Activated B cell treated with CpG ODN at 0.5 μM for 24 hours (primary cell): Measurements from ENCODE around the gene LMAN1. TPM values are rescaled to one million over a fixed set of nuclear protein-coding genes. Genes with fewer than 3 reads are reported as not detected.
A peak's percentile ranks its signal among the peaks of the same experiment; 100 is the strongest.

Source experiments
- ATAC-seq: fragments of 200-7000 bp; cut with Tn5 transposase; one replicate; pipeline ENCODE4 v1.10.0; 2021; ENCODE audit warnings: low read depth, mild to moderate bottlenecking, moderate library complexity
- CTCF ChIA-PET: fragments of 350-600 bp; sonication (Branson Sonifier 250); formaldehyde crosslinking; loops from one replicate; lab custom pipeline; 2021; ENCODE audit warnings: antibody characterized with exemption; lab: Charles Lee
- POLR2A ChIA-PET: fragments of 350-600 bp; sonication (Branson Sonifier 250); formaldehyde crosslinking; loops from one replicate; lab custom pipeline; 2021; ENCODE audit warnings: antibody characterized with exemption; lab: Charles Lee
- DNase-seq: peaks from one replicate; pipeline ENCODE4 v3.0.0; 2022
- H3K27ac Mint-ChIP-seq: one replicate; pipeline ENCODE4 v1.8.0; 2020; ENCODE audit warnings: mixed read lengths
- H3K27me3 Mint-ChIP-seq: one replicate; pipeline ENCODE4 v1.8.0; 2021; ENCODE audit warnings: mixed read lengths
- H3K36me3 Mint-ChIP-seq: one replicate; pipeline ENCODE4 v1.8.0; 2021; ENCODE audit warnings: low read depth, mixed read lengths
- H3K4me1 Mint-ChIP-seq: one replicate; pipeline ENCODE4 v1.8.0; 2021; ENCODE audit warnings: mixed read lengths
- H3K4me3 Mint-ChIP-seq: one replicate; pipeline ENCODE4 v1.8.0; 2020; ENCODE audit warnings: mild to moderate bottlenecking, mixed read lengths
- H3K9me3 Mint-ChIP-seq: one replicate; pipeline ENCODE4 v1.8.0; 2020; ENCODE audit warnings: mixed read lengths
- intact Hi-C: fragments of 100-400 bp; cut with micrococcal nuclease; formaldehyde crosslinking; loops from one replicate; pipeline ENCODE4 v1.15.1; 2024
- total RNA-seq: library from RNA; stranded (reverse); gene quantifications from 2 replicates; pipeline ENCODE4 v1.2.3, GENCODE V29; 2022
- TF ChIP-seq, protein P1 (sequence below): fragments of 200-600 bp; IDR thresholded peaks from one replicate; pipeline ENCODE4 v1.8.0; 2022; ENCODE audit warnings: antibody characterized with exemption, mild to moderate bottlenecking

The LMAN1 gene, protein sequence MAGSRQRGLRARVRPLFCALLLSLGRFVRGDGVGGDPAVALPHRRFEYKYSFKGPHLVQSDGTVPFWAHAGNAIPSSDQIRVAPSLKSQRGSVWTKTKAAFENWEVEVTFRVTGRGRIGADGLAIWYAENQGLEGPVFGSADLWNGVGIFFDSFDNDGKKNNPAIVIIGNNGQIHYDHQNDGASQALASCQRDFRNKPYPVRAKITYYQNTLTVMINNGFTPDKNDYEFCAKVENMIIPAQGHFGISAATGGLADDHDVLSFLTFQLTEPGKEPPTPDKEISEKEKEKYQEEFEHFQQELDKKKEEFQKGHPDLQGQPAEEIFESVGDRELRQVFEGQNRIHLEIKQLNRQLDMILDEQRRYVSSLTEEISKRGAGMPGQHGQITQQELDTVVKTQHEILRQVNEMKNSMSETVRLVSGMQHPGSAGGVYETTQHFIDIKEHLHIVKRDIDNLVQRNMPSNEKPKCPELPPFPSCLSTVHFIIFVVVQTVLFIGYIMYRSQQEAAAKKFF
- 33.5 and 40.3 TPM in 2 replicates for total RNA-seq

DNA sequence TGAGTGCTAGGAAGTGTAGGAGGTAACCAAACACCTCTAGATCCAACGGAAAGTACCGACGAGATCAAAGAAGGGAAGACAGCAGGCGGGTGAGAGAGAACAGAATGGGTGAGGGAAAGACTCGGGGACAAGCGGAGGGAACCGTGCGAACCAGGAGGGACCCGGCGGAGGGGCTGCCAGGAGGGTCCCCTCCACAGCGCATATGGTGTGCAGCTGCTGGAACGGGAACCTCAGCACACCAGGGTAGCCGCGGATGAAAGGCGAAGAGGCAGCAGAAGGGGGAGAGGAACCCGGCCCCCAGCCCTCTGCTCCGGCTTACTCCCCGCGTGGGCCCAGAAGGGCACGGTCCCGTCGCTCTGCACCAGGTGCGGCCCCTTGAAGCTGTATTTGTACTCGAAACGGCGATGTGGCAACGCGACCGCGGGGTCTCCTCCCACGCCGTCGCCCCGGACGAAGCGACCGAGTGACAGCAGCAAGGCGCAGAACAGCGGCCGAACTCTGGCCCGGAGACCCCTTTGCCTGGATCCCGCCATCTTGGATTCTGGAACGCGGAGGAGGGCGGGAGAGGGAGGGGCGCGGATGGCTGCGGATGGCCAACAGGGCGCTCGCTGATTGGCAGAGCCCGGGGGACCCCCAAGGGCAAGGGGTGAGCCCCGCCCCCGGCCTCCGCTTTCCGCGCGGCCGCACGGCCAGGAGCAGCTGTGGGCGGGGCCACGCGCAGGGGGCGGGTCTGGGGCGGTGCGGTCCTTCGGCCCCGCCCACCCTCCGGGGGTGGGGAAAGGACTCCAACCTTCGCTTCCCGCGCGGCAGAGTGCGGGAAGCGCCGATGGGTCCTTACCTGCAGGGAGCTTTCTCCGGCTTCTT is at the start of gene LMAN1:
Gene LMAN1, minus strand, starts transcription at position 554 of the 864 bp plus-strand sequence. Its CDS starts 21 bp downstream, at position 533.
- ChIA-PET POLR2A (interaction anchor here (0.9 kb wide), 1 partner anchor 219 kb away, joined by 3 read pairs; no protein-coding TSS in a partner anchor), CTCF (interaction anchor here (1.2 kb wide), 1 partner anchor 43 kb away, joined by 3 read pairs; no protein-coding TSS in a partner anchor)
- peak; percentile 92 for DNase-seq

DNA sequence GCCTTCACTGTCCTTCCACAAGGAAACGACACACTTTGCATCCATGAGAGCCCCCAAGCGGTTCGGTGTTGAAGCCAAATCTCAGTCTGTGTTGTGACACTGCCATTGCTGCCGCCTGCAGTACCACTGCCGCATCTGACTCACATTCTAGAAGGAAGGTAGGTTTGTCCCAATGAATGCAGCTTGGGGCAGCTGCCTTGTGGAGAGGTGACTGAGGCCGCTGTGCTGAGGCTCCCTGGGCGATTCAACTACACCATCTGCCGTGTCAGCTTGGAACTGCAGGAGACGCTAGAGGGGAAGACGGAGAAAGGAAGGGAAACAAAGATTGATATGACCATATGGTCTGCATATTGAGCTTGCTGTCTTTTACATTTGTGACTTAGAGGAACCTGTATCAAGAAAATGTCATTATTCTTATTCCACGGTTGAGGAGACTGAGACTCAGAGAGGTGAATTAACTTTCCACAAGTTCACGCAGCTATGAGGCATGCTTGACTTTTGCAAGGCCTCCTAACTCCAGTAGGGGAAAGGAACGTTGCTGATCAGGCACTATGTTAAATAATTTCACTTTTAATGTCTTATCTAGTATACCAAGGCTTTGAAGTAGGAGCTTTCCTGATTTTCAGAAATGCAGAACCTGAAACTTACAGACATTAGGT is 43.5 kb upstream of the LMAN1 start:
- ATAC-seq, result peak; percentile 96
- H3K27ac Mint-ChIP-seq, result no peak overlapping the region
- ChIA-PET POLR2A (no interaction called here), CTCF (interaction anchor here (0.7 to 2.8 kb wide), 22 partner anchors 13 to 634 kb away, joined by 3 to 62 read pairs (median 4); partner anchors contain the start of gene LMAN1)
- H3K4me3 Mint-ChIP-seq, result no peak overlapping the region
- H3K36me3 Mint-ChIP-seq, result no peaks in the 10 kb centered on the region
- H3K9me3 Mint-ChIP-seq, result no peaks in the 10 kb centered on the region
- peak; percentile 50 for DNase-seq
- intact Hi-C loops, result loop anchor here (2.0 to 5.0 kb wide), 4 partner anchors 94 to 634 kb away; no protein-coding TSS in a partner anchor
- TF ChIP-seq, protein P1, sequence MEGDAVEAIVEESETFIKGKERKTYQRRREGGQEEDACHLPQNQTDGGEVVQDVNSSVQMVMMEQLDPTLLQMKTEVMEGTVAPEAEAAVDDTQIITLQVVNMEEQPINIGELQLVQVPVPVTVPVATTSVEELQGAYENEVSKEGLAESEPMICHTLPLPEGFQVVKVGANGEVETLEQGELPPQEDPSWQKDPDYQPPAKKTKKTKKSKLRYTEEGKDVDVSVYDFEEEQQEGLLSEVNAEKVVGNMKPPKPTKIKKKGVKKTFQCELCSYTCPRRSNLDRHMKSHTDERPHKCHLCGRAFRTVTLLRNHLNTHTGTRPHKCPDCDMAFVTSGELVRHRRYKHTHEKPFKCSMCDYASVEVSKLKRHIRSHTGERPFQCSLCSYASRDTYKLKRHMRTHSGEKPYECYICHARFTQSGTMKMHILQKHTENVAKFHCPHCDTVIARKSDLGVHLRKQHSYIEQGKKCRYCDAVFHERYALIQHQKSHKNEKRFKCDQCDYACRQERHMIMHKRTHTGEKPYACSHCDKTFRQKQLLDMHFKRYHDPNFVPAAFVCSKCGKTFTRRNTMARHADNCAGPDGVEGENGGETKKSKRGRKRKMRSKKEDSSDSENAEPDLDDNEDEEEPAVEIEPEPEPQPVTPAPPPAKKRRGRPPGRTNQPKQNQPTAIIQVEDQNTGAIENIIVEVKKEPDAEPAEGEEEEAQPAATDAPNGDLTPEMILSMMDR, result no peak
- peaks cover 3% of the 10 kb centered on the region for H3K4me1 Mint-ChIP-seq
- peaks cover 4% of the 10 kb centered on the region for H3K27me3 Mint-ChIP-seq

More for the DNA sequence above, at the start of gene LMAN1:
- TF ChIP-seq, protein P1, result no peak
- Mint-ChIP-seq H3K27me3 (peaks cover 2% of the 10 kb centered on the region), H3K27ac (peak within 1 kb of the TSS; percentile 82), H3K9me3 (no peaks in the 10 kb centered on the region), H3K4me3 (peak within 1 kb of the TSS; percentile 94), H3K36me3 (peaks cover 19% of the 10 kb centered on the region), H3K4me1 (peaks cover 35% of the 10 kb centered on the region)
- peak; percentile 96 for ATAC-seq
- intact Hi-C loops, result loop anchor here (1.0 to 10.0 kb wide), 6 partner anchors 50 to 1774 kb away; partner anchors contain the start of genes FECH, PMAIP1 and SEC11C

DNA sequence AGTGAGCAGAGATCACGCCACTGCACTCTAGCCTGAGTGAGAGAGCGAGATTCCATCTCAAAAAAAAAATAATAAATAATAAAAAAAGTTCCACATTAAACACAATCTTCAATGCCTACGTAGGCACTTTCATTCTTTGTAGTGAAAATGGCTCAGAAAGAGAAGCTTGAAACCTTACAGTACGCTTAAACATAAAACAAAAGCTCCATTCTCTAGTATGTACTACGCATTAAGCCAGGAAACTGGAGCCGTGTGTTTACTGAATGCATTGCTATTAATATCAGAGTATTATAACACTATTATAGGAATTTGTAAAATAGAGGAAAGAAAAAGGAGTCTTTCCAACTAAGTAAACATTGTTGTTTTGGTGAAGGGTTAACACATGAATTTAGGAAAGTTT is 41.3 kb upstream of the LMAN1 start:
- CTCF ChIA-PET, result interaction anchor here (1.2 kb wide), 1 partner anchor 151 kb away, joined by 5 read pairs; no protein-coding TSS in a partner anchor
- no peak overlapping the region for H3K4me3 Mint-ChIP-seq
- H3K4me1 Mint-ChIP-seq, result peaks cover 3% of the 10 kb centered on the region
- TF ChIP-seq, protein P1, result no peak
- peaks cover 12% of the 10 kb centered on the region for H3K27me3 Mint-ChIP-seq
- DNase-seq, result no peak
- no peak overlapping the region for H3K27ac Mint-ChIP-seq
- POLR2A ChIA-PET, result no interaction called here
- intact Hi-C loops, result loop anchor here (5.0 kb wide), 1 partner anchor 618 kb away; no protein-coding TSS in a partner anchor
- no peak for ATAC-seq
- no peaks in the 10 kb centered on the region for H3K36me3 Mint-ChIP-seq
- no peaks in the 10 kb centered on the region for H3K9me3 Mint-ChIP-seq

DNA sequence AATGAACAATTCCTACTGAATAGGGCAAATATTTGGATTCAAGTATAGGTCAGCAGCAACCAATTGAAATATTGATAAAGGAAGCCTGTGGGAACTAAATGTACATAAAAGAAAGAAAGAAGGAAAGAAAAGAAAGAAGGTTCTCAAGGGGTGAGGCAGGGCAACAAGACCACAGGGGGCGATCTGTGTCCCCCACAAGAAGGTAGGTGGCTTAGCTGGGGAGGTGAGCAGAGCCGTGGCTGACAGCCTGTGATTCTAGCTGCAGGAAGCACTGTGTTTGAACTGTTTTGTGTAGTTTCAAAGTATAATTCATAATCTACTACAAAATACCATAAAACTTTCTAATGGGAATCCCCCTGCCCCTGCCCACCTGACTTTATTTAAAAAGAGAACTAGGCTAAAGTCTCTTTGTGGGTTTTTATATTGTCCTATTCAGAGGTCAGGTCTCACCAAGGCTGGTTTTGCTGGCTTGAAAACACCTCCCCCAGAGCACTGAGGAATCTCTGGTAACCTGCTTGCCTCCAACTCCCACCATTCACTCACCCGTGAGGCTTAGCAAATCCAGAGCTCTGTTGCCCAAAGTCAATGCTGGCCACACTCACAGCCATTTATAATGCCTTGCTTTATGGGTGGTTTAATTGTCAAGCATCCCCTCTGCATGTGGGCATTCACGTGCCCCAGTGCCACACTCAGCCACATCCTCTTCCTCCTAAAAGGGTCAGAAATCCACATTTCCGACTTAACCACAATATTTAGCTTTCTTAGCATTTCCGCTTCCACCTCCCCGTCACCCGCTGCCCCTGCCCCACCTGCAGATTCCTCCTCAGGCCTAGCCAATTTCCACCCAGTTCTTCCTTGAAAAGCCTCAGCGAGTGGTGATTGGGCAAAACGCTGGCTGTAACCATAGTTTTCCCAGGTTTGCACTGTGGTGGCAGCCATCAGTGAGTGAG is 36.4 kb upstream of the LMAN1 start:
- CTCF ChIA-PET, result no interaction called here
- Mint-ChIP-seq H3K4me3 (no peak overlapping the region), H3K4me1 (no peaks in the 10 kb centered on the region), H3K27me3 (peaks cover 28% of the 10 kb centered on the region), H3K27ac (no peak overlapping the region), H3K36me3 (no peaks in the 10 kb centered on the region), H3K9me3 (no peaks in the 10 kb centered on the region)
- ATAC-seq (no peak), DNase-seq (no peak)
- TF ChIP-seq, protein P1, result no peak
- intact Hi-C loops, result no loop called here
- POLR2A ChIA-PET, result no interaction called here
